Measurements from ENCODE around the gene KANK4. TPM values are rescaled to one million over a fixed set of nuclear protein-coding genes. Genes with fewer than 3 reads are reported as not detected.

Gene KANK4
- total and polyA plus RNA-seq, 12 donors: 0.04 to 0.61 (median 0.19) TPM

- Histone ChIP-seq H3K4me1 (peaks cover 0 to 19% (median 7%) of the 10 kb centered on the region in 9 donors), H3K4me3 (no peak overlapping the region), H3K27me3 (peaks cover 0 to 51% (median 18%) of the 10 kb centered on the region in 7 donors), H3K36me3 (no peaks in the 10 kb centered on the region), H3K27ac (no peak overlapping the region), H3K9me3 (no peaks in the 10 kb centered on the region)
- DNase-seq (no peak), ATAC-seq (no peak)
- 95 to 100% methylated on average over 2 of the region's 2 CpGs for WGBS, 2 donors
- intact Hi-C loops (cut with DNase I): no loop called here
- no peak for TF ChIP-seq CTCF (IDR thresholded peaks at IDR 0.05)
These were observed 31.0 kb downstream of the KANK4 start for GRCh38 chr1:62288224-62288623.

DNA sequence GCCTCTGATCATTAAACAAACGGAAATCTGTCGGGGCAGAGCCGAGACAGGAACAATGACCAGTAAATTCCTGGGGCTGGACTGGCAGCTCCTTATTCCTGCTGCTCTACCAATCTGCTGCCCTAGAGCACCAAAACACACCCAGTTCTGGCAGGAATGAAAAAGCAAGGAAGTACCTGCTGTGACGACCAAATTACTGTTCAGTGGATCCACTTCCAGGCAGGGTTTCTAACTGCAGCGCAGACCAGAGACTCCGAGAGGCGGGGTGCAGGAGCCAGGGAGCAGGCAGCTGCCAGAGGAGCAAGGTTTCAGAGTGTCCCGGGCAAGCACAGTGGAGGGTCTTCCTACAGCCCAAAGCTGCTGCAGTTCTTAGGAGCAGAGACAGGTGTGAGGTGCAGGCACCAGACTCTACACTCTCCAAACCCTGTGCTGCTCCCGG is 32.4 kb downstream of the KANK4 start:
- no peaks in the 10 kb centered on the region for H3K9me3 ChIP-seq
- H3K27me3 ChIP-seq: peaks cover 0 to 44% (median 19%) of the 10 kb centered on the region in 7 donors
- H3K36me3 ChIP-seq: no peaks in the 10 kb centered on the region
- H3K4me1 ChIP-seq: peaks cover 0 to 19% (median 7%) of the 10 kb centered on the region in 9 donors
- no peak for TF ChIP-seq CTCF (IDR thresholded peaks at IDR 0.05)
- no peak overlapping the region for H3K27ac ChIP-seq
- DNase-seq (no peak), ATAC-seq (peak in 1 of 8 donors; percentile 15)
- H3K4me3 ChIP-seq: peak overlapping the region in 5 of 10 donors; percentile 1 to 28 (median 2)
- intact Hi-C loops (cut with DNase I): no loop called here
- WGBS, 2 donors: 40 to 41% methylated on average over 9 of the region's 9 CpGs

DNA sequence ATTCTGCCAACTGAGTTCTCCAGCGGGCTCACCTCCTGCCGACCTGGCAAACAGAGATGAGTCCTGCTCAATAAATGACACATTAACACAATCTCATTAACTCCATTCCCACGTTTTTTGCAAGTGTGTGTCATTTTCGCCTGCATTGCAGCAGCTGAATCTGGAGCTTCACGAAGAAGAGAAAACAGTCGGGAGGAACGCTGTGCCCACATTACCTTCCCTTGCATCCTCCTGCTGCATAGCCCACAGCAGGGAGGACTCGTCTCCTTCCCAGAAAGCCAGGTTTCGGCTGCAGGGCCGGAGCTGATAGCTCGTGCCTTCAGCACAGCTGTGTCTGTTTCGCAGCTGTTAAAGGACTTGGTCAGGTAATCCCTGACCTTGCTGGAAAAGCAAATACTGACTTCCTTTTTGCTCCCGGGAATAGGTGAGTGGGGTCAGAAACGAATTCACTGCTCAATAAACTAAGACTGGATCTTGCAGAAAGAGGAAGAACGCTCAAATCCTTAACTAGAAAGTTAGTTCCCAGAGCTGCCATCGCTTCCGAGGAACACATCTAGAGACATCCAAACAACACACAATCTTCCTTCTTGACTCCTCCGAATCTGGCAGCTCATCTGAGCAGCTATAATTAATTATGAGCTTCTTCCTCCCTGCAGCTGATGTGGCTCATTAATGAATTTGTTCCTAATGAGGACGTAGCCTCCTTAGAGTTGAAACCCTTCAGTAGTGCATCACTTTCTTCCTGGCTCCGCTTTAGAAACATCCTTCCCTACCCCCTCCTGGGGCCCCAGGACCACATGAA is 33.0 kb downstream of the KANK4 start:
- no peak for TF ChIP-seq CTCF (IDR thresholded peaks at IDR 0.05)
- DNase-seq (no peak), ATAC-seq (no peak)
- H3K4me1 ChIP-seq: peaks cover 0 to 19% (median 7%) of the 10 kb centered on the region in 9 donors
- H3K9me3 ChIP-seq: peaks cover 0 to 2% (median 0%) of the 10 kb centered on the region in 11 donors
- peaks cover 0 to 44% (median 21%) of the 10 kb centered on the region in 7 donors for H3K27me3 ChIP-seq
- peak overlapping the region in 5 of 10 donors; percentile 1 to 28 (median 2) for H3K4me3 ChIP-seq
- no peak overlapping the region for H3K27ac ChIP-seq
- WGBS, 2 donors: 33 to 47% methylated on average over 20 of the region's 20 CpGs
- intact Hi-C loops (cut with DNase I): no loop called here
- H3K36me3 ChIP-seq: no peaks in the 10 kb centered on the region

- 44 to 60% methylated on average over 1 of the region's 1 CpG for WGBS, 2 donors
- TF ChIP-seq CTCF (IDR thresholded peaks at IDR 0.05): no peak
- Histone ChIP-seq H3K36me3 (no peaks in the 10 kb centered on the region), H3K4me1 (peaks cover 0 to 19% (median 7%) of the 10 kb centered on the region in 9 donors), H3K4me3 (no peak overlapping the region), H3K27ac (no peak overlapping the region), H3K9me3 (peaks cover 0 to 7% (median 0%) of the 10 kb centered on the region in 11 donors), H3K27me3 (peaks cover 0 to 38% (median 26%) of the 10 kb centered on the region in 7 donors)
- no peak for ATAC-seq
- no peak for DNase-seq
- intact Hi-C loops (cut with DNase I): no loop called here
These were observed 33.8 kb downstream of the KANK4 start for GRCh38 chr1:62285440-62285839.
